Measurements from ENCODE around the gene IFNB1. TPM values are rescaled to one million over a fixed set of nuclear protein-coding genes. Genes with fewer than 3 reads are reported as not detected.

The IFNB1 gene
- total RNA-seq, 1 experiment from 2014 or later = not detected

DNA sequence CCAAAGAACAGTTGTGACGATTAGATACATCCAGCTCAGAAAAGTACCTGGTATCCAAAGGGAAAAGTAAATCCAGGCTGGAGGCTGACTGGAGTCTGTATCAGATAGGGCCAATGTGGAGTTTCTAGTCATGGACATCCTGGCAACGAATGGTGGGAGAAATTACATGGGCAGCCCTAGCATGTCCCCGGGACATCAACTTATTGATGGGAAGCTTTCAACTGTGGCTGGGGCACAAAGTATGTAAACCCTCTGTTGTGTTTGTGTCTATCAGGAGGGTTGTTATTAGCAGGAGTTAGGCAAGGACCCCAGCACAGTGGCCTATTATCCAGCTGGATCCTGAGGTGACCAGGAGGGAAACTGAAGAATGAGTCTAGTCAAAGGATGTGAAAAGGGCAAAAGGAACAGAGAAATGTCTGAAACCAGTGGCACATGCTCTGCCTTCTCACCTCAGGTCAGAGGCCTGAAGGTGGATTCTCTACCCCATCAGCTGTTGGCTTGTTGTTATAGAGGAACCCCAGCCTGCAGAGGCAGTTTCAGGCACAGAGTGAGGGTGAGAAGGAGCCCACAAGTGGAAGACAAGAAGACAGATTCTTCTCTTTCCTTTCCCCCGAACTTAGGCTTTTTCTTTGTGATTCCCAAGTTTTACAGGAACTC, 44.0 kb upstream of the IFNB1 start:
- POLR2A ChIA-PET = interaction anchor here (0.6 kb wide), 1 partner anchor 506 kb away, joined by 4 read pairs; no protein-coding TSS in a partner anchor
- Mint-ChIP-seq H3K27ac (no peak overlapping the region), H3K4me1 (no peaks in the 10 kb centered on the region), H3K36me3 (no peaks in the 10 kb centered on the region), H3K9me3 (no peaks in the 10 kb centered on the region), H3K27me3 (ENCODE audit: low read depth) (no peaks in the 10 kb centered on the region), H3K4me3 (no peak overlapping the region)
- TF ChIP-seq ZNF219 (CRISPR knock-in tag; IDR thresholded peaks at IDR 0.05; ENCODE audit: borderline replicate concordance) (no peak), ZNF121 (CRISPR knock-in tag; IDR thresholded peaks at IDR 0.05) (no peak), MYBL2 (CRISPR knock-in tag; IDR thresholded peaks at IDR 0.05) (no peak)
- TF ChIP-seq, protein P1, sequence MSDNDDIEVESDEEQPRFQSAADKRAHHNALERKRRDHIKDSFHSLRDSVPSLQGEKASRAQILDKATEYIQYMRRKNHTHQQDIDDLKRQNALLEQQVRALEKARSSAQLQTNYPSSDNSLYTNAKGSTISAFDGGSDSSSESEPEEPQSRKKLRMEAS (CRISPR knock-in tag; IDR thresholded peaks at IDR 0.05) = no peak
- ATAC-seq (no peak), DNase-seq (ENCODE audit: low spot score) (no peak)
- CTCF ChIA-PET = interaction anchor here (1.0 to 1.4 kb wide), 2 partner anchors 10 to 43 kb away, joined by 4 to 6 read pairs; no protein-coding TSS in a partner anchor

DNA sequence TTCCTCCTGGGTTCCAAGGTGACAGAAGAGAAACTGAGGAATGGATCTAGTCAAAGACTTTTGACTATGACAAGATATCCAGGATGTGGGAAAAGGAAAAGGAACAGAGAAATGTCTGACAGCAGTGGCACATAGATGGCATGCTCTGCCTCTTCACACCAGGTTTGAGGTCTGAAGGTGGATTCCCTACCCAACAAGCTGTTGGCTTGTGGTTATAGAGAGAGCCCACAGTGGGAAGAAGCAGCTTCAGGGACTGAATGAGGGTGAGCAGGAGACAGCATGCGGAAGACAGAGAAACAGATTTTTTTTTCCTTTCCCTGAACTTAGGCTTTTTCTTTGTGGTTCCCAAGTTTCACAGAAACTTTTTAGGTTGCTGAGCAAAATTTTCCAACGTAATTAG, 43.3 kb upstream of the IFNB1 start:
- Mint-ChIP-seq H3K4me1 (no peaks in the 10 kb centered on the region), H3K27me3 (ENCODE audit: low read depth) (no peaks in the 10 kb centered on the region), H3K9me3 (no peaks in the 10 kb centered on the region), H3K4me3 (no peak overlapping the region), H3K36me3 (no peaks in the 10 kb centered on the region), H3K27ac (no peak overlapping the region)
- DNase-seq (ENCODE audit: low spot score) (no peak), ATAC-seq (no peak)
- ChIA-PET POLR2A (interaction anchor here (0.6 kb wide), 1 partner anchor 506 kb away, joined by 4 read pairs; no protein-coding TSS in a partner anchor), CTCF (interaction anchor here (1.0 to 1.4 kb wide), 2 partner anchors 10 to 42 kb away, joined by 4 to 6 read pairs; no protein-coding TSS in a partner anchor)
- TF ChIP-seq, protein P1 (CRISPR knock-in tag; IDR thresholded peaks at IDR 0.05) = no peak
- TF ChIP-seq HMGA2 (CRISPR knock-in tag; IDR thresholded peaks at IDR 0.05) (no peak), ATF1 (CRISPR knock-in tag; IDR thresholded peaks at IDR 0.05) (no peak), JUN (CRISPR knock-in tag; IDR thresholded peaks at IDR 0.05) (no peak), EMX1 (CRISPR knock-in tag; IDR thresholded peaks at IDR 0.05) (no peak), FOXK1 (CRISPR knock-in tag; IDR thresholded peaks at IDR 0.05) (no peak), NFYB (CRISPR knock-in tag; conservative IDR thresholded peaks at IDR 0.05; ENCODE audit: low read depth) (no peak), ESRRA (CRISPR knock-in tag; IDR thresholded peaks at IDR 0.05; ENCODE audit: borderline replicate concordance) (no peak), SOX15 (CRISPR knock-in tag; IDR thresholded peaks at IDR 0.05) (no peak), NFE2L1 (CRISPR knock-in tag; IDR thresholded peaks at IDR 0.05) (no peak)
- TF ChIP-seq, protein P2, sequence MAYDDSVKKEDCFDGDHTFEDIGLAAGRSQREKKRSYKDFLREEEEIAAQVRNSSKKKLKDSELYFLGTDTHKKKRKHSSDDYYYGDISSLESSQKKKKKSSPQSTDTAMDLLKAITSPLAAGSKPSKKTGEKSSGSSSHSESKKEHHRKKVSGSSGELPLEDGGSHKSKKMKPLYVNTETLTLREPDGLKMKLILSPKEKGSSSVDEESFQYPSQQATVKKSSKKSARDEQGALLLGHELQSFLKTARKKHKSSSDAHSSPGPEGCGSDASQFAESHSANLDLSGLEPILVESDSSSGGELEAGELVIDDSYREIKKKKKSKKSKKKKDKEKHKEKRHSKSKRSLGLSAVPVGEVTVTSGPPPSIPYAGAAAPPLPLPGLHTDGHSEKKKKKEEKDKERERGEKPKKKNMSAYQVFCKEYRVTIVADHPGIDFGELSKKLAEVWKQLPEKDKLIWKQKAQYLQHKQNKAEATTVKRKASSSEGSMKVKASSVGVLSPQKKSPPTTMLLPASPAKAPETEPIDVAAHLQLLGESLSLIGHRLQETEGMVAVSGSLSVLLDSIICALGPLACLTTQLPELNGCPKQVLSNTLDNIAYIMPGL (CRISPR knock-in tag; IDR thresholded peaks at IDR 0.05) = no peak
- TF ChIP-seq, protein P3, sequence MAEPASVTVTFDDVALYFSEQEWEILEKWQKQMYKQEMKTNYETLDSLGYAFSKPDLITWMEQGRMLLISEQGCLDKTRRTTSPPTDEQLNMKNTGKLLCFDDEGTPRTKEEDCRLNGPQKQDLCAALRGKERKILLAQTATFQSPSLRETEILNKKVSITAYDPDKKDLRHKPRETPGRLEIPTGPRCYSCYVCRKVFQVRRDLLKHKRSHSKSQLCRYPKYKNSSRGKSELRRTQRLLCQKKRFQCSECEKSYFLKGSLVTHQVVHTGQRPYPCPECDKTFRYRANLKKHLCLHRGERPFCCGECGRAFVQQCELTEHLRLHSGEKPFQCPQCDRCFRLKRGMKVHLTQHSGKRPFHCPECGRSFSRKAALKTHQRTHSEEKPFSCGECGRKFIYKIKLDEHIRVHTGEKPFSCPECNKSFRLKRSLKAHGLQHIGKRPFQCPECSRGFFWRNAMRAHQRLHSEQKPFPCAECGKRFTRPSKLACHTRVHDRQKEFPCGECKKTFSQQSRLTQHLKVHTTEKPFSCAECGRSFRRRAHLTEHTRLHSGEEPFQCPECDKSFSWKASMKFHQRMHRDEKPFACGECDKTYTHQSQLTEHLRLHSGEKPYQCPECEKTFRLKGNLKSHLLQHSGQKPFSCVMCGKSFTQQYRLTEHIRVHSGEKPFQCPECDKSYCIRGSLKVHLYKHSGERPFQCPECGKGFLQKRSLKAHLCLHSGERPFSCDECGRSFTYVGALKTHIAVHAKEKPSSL (CRISPR knock-in tag; conservative IDR thresholded peaks at IDR 0.05) = no peak
- TF ChIP-seq, protein P4, sequence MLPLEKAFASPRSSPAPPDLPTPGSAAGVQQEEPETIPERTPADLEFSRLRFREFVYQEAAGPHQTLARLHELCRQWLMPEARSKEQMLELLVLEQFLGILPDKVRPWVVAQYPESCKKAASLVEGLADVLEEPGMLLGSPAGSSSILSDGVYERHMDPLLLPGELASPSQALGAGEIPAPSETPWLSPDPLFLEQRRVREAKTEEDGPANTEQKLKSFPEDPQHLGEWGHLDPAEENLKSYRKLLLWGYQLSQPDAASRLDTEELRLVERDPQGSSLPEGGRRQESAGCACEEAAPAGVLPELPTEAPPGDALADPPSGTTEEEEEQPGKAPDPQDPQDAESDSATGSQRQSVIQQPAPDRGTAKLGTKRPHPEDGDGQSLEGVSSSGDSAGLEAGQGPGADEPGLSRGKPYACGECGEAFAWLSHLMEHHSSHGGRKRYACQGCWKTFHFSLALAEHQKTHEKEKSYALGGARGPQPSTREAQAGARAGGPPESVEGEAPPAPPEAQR (CRISPR knock-in tag; IDR thresholded peaks at IDR 0.05) = no peak
- TF ChIP-seq, protein P5, sequence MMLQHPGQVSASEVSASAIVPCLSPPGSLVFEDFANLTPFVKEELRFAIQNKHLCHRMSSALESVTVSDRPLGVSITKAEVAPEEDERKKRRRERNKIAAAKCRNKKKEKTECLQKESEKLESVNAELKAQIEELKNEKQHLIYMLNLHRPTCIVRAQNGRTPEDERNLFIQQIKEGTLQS (CRISPR knock-in tag; conservative IDR thresholded peaks at IDR 0.05) = no peak
- TF ChIP-seq, protein P6, sequence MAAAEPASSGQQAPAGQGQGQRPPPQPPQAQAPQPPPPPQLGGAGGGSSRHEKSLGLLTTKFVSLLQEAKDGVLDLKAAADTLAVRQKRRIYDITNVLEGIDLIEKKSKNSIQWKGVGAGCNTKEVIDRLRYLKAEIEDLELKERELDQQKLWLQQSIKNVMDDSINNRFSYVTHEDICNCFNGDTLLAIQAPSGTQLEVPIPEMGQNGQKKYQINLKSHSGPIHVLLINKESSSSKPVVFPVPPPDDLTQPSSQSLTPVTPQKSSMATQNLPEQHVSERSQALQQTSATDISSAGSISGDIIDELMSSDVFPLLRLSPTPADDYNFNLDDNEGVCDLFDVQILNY (CRISPR knock-in tag; IDR thresholded peaks at IDR 0.05) = no peak
- TF ChIP-seq, protein P7, sequence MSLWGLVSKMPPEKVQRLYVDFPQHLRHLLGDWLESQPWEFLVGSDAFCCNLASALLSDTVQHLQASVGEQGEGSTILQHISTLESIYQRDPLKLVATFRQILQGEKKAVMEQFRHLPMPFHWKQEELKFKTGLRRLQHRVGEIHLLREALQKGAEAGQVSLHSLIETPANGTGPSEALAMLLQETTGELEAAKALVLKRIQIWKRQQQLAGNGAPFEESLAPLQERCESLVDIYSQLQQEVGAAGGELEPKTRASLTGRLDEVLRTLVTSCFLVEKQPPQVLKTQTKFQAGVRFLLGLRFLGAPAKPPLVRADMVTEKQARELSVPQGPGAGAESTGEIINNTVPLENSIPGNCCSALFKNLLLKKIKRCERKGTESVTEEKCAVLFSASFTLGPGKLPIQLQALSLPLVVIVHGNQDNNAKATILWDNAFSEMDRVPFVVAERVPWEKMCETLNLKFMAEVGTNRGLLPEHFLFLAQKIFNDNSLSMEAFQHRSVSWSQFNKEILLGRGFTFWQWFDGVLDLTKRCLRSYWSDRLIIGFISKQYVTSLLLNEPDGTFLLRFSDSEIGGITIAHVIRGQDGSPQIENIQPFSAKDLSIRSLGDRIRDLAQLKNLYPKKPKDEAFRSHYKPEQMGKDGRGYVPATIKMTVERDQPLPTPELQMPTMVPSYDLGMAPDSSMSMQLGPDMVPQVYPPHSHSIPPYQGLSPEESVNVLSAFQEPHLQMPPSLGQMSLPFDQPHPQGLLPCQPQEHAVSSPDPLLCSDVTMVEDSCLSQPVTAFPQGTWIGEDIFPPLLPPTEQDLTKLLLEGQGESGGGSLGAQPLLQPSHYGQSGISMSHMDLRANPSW (CRISPR knock-in tag; conservative IDR thresholded peaks at IDR 0.05; ENCODE audit: low read depth) = no peak
- TF ChIP-seq, protein P8, sequence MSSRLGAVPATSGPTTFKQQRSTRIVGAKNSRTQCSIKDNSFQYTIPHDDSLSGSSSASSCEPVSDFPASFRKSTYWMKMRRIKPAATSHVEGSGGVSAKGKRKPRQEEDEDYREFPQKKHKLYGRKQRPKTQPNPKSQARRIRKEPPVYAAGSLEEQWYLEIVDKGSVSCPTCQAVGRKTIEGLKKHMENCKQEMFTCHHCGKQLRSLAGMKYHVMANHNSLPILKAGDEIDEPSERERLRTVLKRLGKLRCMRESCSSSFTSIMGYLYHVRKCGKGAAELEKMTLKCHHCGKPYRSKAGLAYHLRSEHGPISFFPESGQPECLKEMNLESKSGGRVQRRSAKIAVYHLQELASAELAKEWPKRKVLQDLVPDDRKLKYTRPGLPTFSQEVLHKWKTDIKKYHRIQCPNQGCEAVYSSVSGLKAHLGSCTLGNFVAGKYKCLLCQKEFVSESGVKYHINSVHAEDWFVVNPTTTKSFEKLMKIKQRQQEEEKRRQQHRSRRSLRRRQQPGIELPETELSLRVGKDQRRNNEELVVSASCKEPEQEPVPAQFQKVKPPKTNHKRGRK (CRISPR knock-in tag; IDR thresholded peaks at IDR 0.05; ENCODE audit: borderline replicate concordance) = no peak
- TF ChIP-seq, protein P9, sequence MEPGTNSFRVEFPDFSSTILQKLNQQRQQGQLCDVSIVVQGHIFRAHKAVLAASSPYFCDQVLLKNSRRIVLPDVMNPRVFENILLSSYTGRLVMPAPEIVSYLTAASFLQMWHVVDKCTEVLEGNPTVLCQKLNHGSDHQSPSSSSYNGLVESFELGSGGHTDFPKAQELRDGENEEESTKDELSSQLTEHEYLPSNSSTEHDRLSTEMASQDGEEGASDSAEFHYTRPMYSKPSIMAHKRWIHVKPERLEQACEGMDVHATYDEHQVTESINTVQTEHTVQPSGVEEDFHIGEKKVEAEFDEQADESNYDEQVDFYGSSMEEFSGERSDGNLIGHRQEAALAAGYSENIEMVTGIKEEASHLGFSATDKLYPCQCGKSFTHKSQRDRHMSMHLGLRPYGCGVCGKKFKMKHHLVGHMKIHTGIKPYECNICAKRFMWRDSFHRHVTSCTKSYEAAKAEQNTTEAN (CRISPR knock-in tag; IDR thresholded peaks at IDR 0.05) = no peak
